Measurements from ENCODE around the gene JAZF1.

JAZF1 gene

GRCh38 chr7:28102797-28103196 is 77.8 kb downstream of the JAZF1 start:
- ATAC-seq = no peak

GRCh38 chr7:28096713-28097112 is 83.9 kb downstream of the JAZF1 start:
- ATAC-seq = peak in 1 of 2 donors; percentile 25

- no peak for ATAC-seq
Measured at GRCh38 chr7:28095231-28095630, 85.4 kb downstream of the JAZF1 start.

- ATAC-seq = no peak
Measured at GRCh38 chr7:28093623-28094232, 86.9 kb downstream of the JAZF1 start.

GRCh38 chr7:28091190-28091589 is 89.4 kb downstream of the JAZF1 start:
- ATAC-seq = no peak

- ATAC-seq = no peak
Measured at GRCh38 chr7:28088901-28089714, 91.5 kb downstream of the JAZF1 start.

GRCh38 chr7:28088032-28088431 is 92.6 kb downstream of the JAZF1 start:
- no peak for ATAC-seq

GRCh38 chr7:28086198-28086597 is 94.4 kb downstream of the JAZF1 start:
- ATAC-seq = peak in 1 of 2 donors; percentile 17

GRCh38 chr7:28083998-28084985 is 96.3 kb downstream of the JAZF1 start:
- no peak for ATAC-seq

GRCh38 chr7:28083164-28083997 is 97.2 kb downstream of the JAZF1 start:
- peak; percentile 48 to 70 for ATAC-seq

GRCh38 chr7:28082071-28082470 is 98.5 kb downstream of the JAZF1 start:
- ATAC-seq = no peak

- ATAC-seq = no peak
Measured at GRCh38 chr7:28081016-28081415, 99.6 kb downstream of the JAZF1 start.

- ATAC-seq = peak; percentile 48 to 58
Measured at GRCh38 chr7:28078036-28078901, 102.3 kb downstream of the JAZF1 start.

- no peak for ATAC-seq
Measured at GRCh38 chr7:28077616-28078015, 103.0 kb downstream of the JAZF1 start.

- ATAC-seq = no peak
Measured at GRCh38 chr7:28076423-28077200, 104.0 kb downstream of the JAZF1 start.

- no peak for ATAC-seq
Measured at GRCh38 chr7:28075674-28076358, 104.8 kb downstream of the JAZF1 start.

- no peak for ATAC-seq
Measured at GRCh38 chr7:28072876-28073514, 107.6 kb downstream of the JAZF1 start.

GRCh38 chr7:28071570-28071969 is 109.0 kb downstream of the JAZF1 start:
- no peak for ATAC-seq

Data from activated CD4-positive, CD25-positive, alpha-beta regulatory T cell treated with anti-CD3 and anti-CD28 coated beads, Interleukin-2, amount 50 U/mL, for 24 hours (primary cell).